Right atrium auricular region (tissue), 2 donors: Measurements from ENCODE around the gene UBFD1. TPM values are rescaled to one million over a fixed set of nuclear protein-coding genes. Genes with fewer than 3 reads are reported as not detected.
A peak's percentile ranks its signal among the peaks of the same experiment; 100 is the strongest.
"Not testable (repeated sequence)": the region's sequence is repeated elsewhere in the genome, so short reads cannot be mapped to it uniquely, and the experiment has no call there.

ENCODE experiments used
- DNase-seq: peaks from one replicate; pipeline ENCODE4 v3.0.0-alpha.2; 2019; ENCODE audit warnings: low spot score
- H3K27ac ChIP-seq, 2 donors: fragments of 200-600 bp; sonication (generic); 1 replicate in 1 of 2; 2 replicates in 1 of 2; pipeline ENCODE4 v1.5.1; 2016 to 2019
- H3K27me3 ChIP-seq, 2 donors: fragments of 200-600 bp; sonication (generic); one replicate each; pipeline versions ENCODE4 v1.5.1 to v1.6.0; 2017 to 2019
- H3K36me3 ChIP-seq: fragments of 200-600 bp; sonication (generic); one replicate; pipeline ENCODE4 v1.5.1; 2016
- H3K4me1 ChIP-seq, 2 donors: fragments of 200-600 bp; sonication (generic); one replicate each; pipeline versions ENCODE4 v1.5.1 to v1.6.0; 2017 to 2019
- H3K4me3 ChIP-seq, 2 donors: fragments of 200-600 bp; sonication (generic); 1 replicate in 1 of 2; 2 replicates in 1 of 2; pipeline ENCODE4 v1.5.1; 2017 to 2019; ENCODE audit warnings: mild to moderate bottlenecking in 1 of 2, moderate library complexity in 1 of 2
- H3K9me3 ChIP-seq, 2 donors: fragments of 200-600 bp; sonication (generic); one replicate each; pipeline ENCODE4 v1.5.1; 2019
- total RNA-seq, 2 donors: library from RNA; depleted of rRNA; stranded (reverse); fragments of >200 nt; gene quantifications; one replicate each; pipeline ENCODE4 v1.1.0, GENCODE V29; 2016
- TF ChIP-seq, protein P1 (sequence below), 2 donors: fragments of 200-600 bp; sonication (generic); IDR thresholded peaks; one replicate each; pipeline ENCODE4 v1.5.1; 2019; ENCODE audit warnings: antibody characterized with exemption in 2 of 2

UBFD1 gene
- total RNA-seq, 2 donors from 2014 or later = 85.5 to 93.9 TPM

DNA sequence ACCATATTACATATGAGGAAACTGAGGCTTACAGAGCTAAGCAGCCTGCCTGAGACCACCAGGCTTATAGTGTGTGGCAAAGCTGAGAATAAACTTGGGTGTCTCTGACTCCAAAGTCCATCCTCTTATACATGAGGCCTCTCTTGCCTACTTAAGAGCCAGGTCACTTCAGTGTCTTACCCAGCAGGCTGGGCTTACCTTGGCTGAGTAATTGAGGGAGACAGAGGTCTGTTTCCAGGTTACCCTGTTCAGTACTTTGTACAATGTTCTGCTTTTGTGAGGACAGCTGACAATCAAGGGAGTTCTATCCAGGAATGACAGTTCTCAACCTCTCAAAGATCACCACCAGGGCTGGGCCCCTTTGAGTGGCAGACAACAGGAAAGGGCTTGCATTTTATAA lies 24.2 kb downstream of the UBFD1 start:
- DNase-seq = no peak
- Histone ChIP-seq H3K9me3 (no peaks in the 10 kb centered on the region), H3K36me3 (peaks cover 68% of the 10 kb centered on the region), H3K27me3 (no peaks in the 10 kb centered on the region), H3K4me3 (no peak overlapping the region), H3K27ac (peak overlapping the region; percentile 67 to 74), H3K4me1 (peaks cover 0 to 23% of the 10 kb centered on the region in 2 donors)
- TF ChIP-seq, protein P1, sequence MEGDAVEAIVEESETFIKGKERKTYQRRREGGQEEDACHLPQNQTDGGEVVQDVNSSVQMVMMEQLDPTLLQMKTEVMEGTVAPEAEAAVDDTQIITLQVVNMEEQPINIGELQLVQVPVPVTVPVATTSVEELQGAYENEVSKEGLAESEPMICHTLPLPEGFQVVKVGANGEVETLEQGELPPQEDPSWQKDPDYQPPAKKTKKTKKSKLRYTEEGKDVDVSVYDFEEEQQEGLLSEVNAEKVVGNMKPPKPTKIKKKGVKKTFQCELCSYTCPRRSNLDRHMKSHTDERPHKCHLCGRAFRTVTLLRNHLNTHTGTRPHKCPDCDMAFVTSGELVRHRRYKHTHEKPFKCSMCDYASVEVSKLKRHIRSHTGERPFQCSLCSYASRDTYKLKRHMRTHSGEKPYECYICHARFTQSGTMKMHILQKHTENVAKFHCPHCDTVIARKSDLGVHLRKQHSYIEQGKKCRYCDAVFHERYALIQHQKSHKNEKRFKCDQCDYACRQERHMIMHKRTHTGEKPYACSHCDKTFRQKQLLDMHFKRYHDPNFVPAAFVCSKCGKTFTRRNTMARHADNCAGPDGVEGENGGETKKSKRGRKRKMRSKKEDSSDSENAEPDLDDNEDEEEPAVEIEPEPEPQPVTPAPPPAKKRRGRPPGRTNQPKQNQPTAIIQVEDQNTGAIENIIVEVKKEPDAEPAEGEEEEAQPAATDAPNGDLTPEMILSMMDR (IDR thresholded peaks at IDR 0.05) = no peak

DNA sequence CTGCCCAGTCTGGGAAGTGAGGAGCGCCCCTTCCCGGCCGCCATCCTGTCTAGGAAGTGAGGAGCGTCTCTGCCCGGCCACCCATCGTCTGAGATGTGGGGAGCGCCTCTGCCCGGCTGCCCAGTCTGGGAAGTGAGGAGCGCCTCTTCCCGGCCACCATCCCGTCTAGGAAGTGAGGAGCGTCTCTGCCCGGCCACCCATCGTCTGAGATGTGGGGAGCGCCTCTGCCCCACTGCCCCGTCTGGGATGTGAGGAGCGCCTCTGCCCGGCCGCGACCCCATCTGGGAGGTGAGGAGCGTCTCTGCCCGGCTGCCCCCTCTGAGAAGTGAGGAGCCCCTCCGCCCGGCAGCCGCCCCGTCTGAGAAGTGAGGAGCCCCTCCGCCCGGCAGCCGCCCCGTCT lies 25.7 kb downstream of the UBFD1 start:
- DNase-seq, H3K9me3 ChIP-seq, H3K4me3 ChIP-seq, H3K27me3 ChIP-seq: not testable (repeated sequence)
- Histone ChIP-seq H3K4me1 (peaks cover 0 to 25% of the 10 kb centered on the region in 2 donors), H3K36me3 (peaks cover 77% of the 10 kb centered on the region), H3K27ac (peak overlapping the region; percentile 67 to 74)

DNA sequence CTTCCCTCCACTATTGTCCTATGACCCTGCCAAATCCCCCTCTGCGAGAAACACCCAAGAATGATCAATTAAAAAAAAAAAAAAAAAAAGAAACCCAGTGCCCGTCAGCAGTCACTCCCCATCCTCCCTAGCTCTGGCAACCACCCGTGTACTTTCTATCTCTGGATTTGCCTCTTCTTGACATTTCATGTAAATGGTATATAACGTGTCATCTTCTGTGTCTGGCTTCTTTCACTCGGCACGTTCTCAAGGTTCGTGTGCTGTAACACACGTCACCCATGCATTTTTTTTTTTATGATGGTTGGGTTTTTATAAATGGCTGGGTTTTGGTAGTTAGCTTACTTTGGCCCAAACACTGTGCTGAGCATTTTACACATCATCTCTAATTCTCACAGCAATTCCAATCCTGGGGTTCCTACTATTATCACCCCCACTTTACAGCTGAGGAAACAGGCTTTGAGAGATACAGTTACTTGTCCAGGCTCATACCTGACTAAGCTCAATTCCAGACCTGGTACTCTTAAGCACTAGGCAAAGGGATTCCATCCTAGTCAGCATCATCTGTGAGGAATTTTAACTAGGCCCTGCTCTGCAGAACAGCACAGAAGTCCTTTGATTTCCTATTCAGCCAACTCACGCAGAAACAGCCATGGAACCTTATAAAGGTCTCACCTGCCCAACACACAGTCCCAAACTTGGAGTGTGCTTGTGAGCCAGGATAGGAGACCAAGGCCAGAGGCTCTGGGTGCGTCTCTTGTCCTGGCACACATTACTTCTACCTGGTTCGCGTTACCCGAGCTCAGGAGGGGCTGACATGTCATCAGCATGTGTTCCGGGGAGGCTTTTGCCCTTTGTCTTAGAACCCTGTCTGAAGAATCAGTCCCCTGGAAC lies 26.9 kb downstream of the UBFD1 start:
- peak overlapping the region; percentile 62 to 87 for H3K27ac ChIP-seq
- peaks cover 0 to 22% of the 10 kb centered on the region in 2 donors for H3K4me1 ChIP-seq
- no peak overlapping the region for H3K4me3 ChIP-seq
- TF ChIP-seq, protein P1 (IDR thresholded peaks at IDR 0.05) = no peak
- no peaks in the 10 kb centered on the region for H3K27me3 ChIP-seq
- DNase-seq = no peak
- peaks cover 80% of the 10 kb centered on the region for H3K36me3 ChIP-seq
- no peaks in the 10 kb centered on the region for H3K9me3 ChIP-seq

DNA sequence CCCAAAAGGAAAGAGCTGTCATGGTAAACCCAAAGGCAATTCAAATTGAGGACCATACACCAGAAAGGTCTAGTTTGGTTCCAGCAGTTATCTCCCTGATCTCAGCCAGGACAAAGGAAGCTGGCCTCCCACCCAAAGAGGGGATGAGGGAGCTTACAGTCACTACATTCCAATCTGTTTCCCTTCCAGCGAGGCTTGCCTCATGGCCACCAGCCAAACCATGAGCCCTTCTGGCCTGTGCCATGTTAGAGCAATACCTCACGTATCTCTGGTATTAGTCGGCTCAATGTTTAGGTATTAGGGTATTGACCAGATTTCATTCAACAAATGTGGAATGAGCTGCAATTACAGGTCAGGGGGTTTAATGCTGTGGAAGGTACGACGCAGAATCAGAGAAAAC lies 30.2 kb downstream of the UBFD1 start:
- DNase-seq = no peak
- TF ChIP-seq, protein P1 (IDR thresholded peaks at IDR 0.05) = no peak
- Histone ChIP-seq H3K4me3 (no peak overlapping the region), H3K27me3 (no peaks in the 10 kb centered on the region), H3K27ac (peak overlapping the region; percentile 36 to 87), H3K9me3 (no peaks in the 10 kb centered on the region), H3K4me1 (peaks cover 0 to 38% of the 10 kb centered on the region in 2 donors), H3K36me3 (peaks cover 83% of the 10 kb centered on the region)

DNA sequence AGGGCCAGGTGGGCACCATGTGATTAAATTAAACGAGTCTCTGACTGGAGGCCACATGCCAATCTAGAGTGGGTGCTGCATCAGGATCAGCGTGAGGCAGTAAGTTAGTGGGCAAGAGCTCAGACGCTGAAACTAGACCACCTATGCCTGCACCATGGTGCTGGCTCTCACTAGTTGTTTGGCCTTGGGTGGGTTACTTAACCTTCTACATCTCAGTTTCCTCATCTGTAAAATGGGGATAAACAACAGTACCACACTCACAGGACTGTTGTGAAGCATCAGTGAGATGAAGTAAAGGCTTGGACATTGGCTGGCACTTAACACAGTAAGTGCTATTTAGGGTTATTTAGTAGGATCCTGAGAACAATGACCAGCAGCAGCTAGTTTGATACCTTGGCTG lies 32.7 kb downstream of the UBFD1 start:
- Histone ChIP-seq H3K27me3 (no peaks in the 10 kb centered on the region), H3K4me1 (peaks cover 0 to 51% of the 10 kb centered on the region in 2 donors), H3K27ac (peak overlapping the region in 1 of 2 donors; percentile 87), H3K9me3 (no peaks in the 10 kb centered on the region), H3K4me3 (no peak overlapping the region), H3K36me3 (peaks cover 81% of the 10 kb centered on the region)
- TF ChIP-seq, protein P1 (IDR thresholded peaks at IDR 0.05) = no peak
- no peak for DNase-seq

DNA sequence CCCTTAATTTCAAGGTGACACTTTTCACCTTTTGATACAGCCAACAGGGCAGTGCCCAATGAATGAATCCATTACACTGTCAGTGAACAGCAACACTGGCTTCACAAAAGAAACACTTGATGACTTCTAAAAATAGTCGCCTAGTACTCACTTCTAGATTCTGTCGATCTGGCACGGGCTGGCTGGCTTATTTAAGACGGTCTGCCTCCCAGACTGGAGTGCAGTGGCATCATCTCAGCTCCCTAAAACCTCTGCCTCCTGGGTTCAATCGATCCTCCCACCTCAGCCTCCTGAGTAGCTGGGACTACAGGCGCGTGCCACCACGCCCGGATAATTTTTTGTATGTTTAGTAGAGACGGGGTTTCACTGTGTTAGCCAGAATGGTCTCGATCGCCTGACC lies 36.7 kb downstream of the UBFD1 start:
- Histone ChIP-seq H3K9me3 (no peaks in the 10 kb centered on the region), H3K27ac (peak overlapping the region; percentile 87 to 88), H3K4me1 (peaks cover 0 to 46% of the 10 kb centered on the region in 2 donors), H3K36me3 (peaks cover 42% of the 10 kb centered on the region), H3K4me3 (peak overlapping the region; percentile 71 to 81), H3K27me3 (no peaks in the 10 kb centered on the region)
- no peak for DNase-seq
- TF ChIP-seq, protein P1 (IDR thresholded peaks at IDR 0.05) = no peak
